ENCODE measurements around the gene GPC6. TPM values are rescaled to one million over a fixed set of nuclear protein-coding genes. Genes with fewer than 3 reads are reported as not detected.

The GPC6 gene
- total RNA-seq, 1 donor from 2014 or later, result 42.9 TPM

DNA sequence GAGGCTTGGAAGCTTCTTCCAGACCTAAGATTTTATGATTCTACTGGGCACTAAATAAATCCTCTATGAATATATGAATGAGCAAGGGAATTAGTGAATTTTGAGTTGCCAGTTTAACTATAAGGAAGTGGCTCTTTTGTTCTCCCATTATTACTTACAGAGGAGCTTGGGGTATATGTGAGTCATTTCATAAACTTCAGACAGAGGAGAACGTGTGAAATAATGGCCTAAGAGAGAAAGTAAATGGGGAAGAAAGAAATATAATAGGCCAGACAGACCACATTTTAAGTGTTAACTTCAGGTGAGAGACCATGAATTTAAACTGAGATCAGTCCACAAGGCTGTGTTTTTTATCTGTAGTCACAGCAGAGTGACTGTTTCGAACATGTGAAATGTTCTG is 570.9 kb downstream of the GPC6 start:
- TF ChIP-seq EZH2phosphoT487 (IDR thresholded peaks at IDR 0.05), result no peak
- TF ChIP-seq EZH2 (IDR thresholded peaks at IDR 0.05), result no peak
- TF ChIP-seq, protein P1, sequence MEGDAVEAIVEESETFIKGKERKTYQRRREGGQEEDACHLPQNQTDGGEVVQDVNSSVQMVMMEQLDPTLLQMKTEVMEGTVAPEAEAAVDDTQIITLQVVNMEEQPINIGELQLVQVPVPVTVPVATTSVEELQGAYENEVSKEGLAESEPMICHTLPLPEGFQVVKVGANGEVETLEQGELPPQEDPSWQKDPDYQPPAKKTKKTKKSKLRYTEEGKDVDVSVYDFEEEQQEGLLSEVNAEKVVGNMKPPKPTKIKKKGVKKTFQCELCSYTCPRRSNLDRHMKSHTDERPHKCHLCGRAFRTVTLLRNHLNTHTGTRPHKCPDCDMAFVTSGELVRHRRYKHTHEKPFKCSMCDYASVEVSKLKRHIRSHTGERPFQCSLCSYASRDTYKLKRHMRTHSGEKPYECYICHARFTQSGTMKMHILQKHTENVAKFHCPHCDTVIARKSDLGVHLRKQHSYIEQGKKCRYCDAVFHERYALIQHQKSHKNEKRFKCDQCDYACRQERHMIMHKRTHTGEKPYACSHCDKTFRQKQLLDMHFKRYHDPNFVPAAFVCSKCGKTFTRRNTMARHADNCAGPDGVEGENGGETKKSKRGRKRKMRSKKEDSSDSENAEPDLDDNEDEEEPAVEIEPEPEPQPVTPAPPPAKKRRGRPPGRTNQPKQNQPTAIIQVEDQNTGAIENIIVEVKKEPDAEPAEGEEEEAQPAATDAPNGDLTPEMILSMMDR (IDR thresholded peaks at IDR 0.05), result no peak
- Histone ChIP-seq H3K27me3 (no peaks in the 10 kb centered on the region), H4K20me1 (ENCODE audit: low read depth) (no peaks in the 10 kb centered on the region), H3K27ac (no peak overlapping the region), H3K4me2 (no peak overlapping the region), H3K79me2 (ENCODE audit: low read depth) (no peaks in the 10 kb centered on the region), H3K36me3 (no peaks in the 10 kb centered on the region), H3F3A (ENCODE audit: low read depth) (peaks cover 6% of the 10 kb centered on the region), H3K9me3 (ENCODE audit: low read depth) (no peaks in the 10 kb centered on the region), H3K4me1 (peaks cover 20% of the 10 kb centered on the region), H2AFZ (replicated peaks) (no peak overlapping the region), H3K4me3 (no peak overlapping the region), H3K9ac (no peak overlapping the region)
- H3K27me3 Mint-ChIP-seq (ENCODE audit: insufficient read depth, low read depth), result no peaks in the 10 kb centered on the region
- DNase-seq (ENCODE audit: low spot score), result no peak
- H3K36me3 Mint-ChIP-seq, result no peaks in the 10 kb centered on the region
- peaks cover 3% of the 10 kb centered on the region for H3K4me1 Mint-ChIP-seq
- no peak overlapping the region for H3K4me3 Mint-ChIP-seq
- H3K27ac Mint-ChIP-seq, result no peak overlapping the region
- H3K9me3 Mint-ChIP-seq, result no peaks in the 10 kb centered on the region

DNA sequence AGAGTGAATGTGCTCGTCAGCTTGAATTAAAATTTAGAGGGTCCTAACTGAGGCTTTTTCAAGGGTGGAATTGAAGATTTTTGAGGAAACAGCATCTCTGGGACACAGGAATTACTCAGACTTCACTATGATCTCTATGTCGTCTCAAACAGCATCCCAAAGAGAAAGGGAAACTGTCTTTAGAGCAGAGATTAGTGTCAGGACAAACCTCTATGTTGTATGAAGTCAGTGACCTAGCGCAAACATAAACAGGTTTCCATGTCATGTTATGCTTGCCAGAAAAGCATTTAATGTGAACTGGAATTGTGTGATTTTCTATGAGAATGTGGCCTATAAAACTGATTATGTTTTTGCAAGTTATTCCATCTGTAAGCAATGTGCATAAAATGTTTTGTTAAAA is 573.7 kb downstream of the GPC6 start:
- no peak for DNase-seq (ENCODE audit: low spot score)
- Histone ChIP-seq H3K4me2 (no peak overlapping the region), H3K9me3 (ENCODE audit: low read depth) (no peaks in the 10 kb centered on the region), H3K9ac (no peak overlapping the region), H3K27me3 (no peaks in the 10 kb centered on the region), H2AFZ (replicated peaks) (no peak overlapping the region), H3K4me1 (peaks cover 29% of the 10 kb centered on the region), H3K36me3 (no peaks in the 10 kb centered on the region), H4K20me1 (ENCODE audit: low read depth) (no peaks in the 10 kb centered on the region), H3K4me3 (no peak overlapping the region), H3K79me2 (ENCODE audit: low read depth) (no peaks in the 10 kb centered on the region), H3K27ac (no peak overlapping the region), H3F3A (ENCODE audit: low read depth) (peaks cover 9% of the 10 kb centered on the region)
- Mint-ChIP-seq H3K9me3 (no peaks in the 10 kb centered on the region), H3K4me1 (peaks cover 3% of the 10 kb centered on the region), H3K36me3 (no peaks in the 10 kb centered on the region), H3K4me3 (no peak overlapping the region), H3K27ac (no peak overlapping the region), H3K27me3 (ENCODE audit: insufficient read depth, low read depth) (no peaks in the 10 kb centered on the region)
- TF ChIP-seq, protein P1 (IDR thresholded peaks at IDR 0.05), result no peak
- no peak for TF ChIP-seq EZH2phosphoT487 (IDR thresholded peaks at IDR 0.05)
- TF ChIP-seq EZH2 (IDR thresholded peaks at IDR 0.05), result no peak

- Mint-ChIP-seq H3K4me3 (no peak overlapping the region), H3K4me1 (peaks cover 20% of the 10 kb centered on the region), H3K36me3 (no peaks in the 10 kb centered on the region), H3K27ac (no peak overlapping the region), H3K27me3 (ENCODE audit: insufficient read depth, low read depth) (no peaks in the 10 kb centered on the region), H3K9me3 (no peaks in the 10 kb centered on the region)
- no peaks in the 10 kb centered on the region for H3K79me2 ChIP-seq (ENCODE audit: low read depth)
- TF ChIP-seq EZH2phosphoT487 (IDR thresholded peaks at IDR 0.05), result peak; percentile 90
- no peak for TF ChIP-seq EZH2 (IDR thresholded peaks at IDR 0.05)
- TF ChIP-seq, protein P1 (IDR thresholded peaks at IDR 0.05), result no peak
- no peak overlapping the region for H2AFZ ChIP-seq (replicated peaks)
- no peaks in the 10 kb centered on the region for H4K20me1 ChIP-seq (ENCODE audit: low read depth)
- peak overlapping the region; percentile 51 for H3K4me2 ChIP-seq
- H3K4me1 ChIP-seq, result peaks cover 54% of the 10 kb centered on the region
- H3F3A ChIP-seq (ENCODE audit: low read depth), result peaks cover 27% of the 10 kb centered on the region
- DNase-seq (ENCODE audit: low spot score), result peak; percentile 66
- H3K36me3 ChIP-seq, result no peaks in the 10 kb centered on the region
- peak overlapping the region; percentile 50 for H3K27ac ChIP-seq
- H3K4me3 ChIP-seq, result no peak overlapping the region
- H3K27me3 ChIP-seq, result no peaks in the 10 kb centered on the region
- H3K9ac ChIP-seq, result no peak overlapping the region
- H3K9me3 ChIP-seq (ENCODE audit: low read depth), result no peaks in the 10 kb centered on the region
Measured at GRCh38 chr13:93805736-93806135, 579.1 kb downstream of the GPC6 start.

Measured in neural progenitor cell (in vitro differentiated cells).